ENCODE data around the gene NRP2.

Gene NRP2

DNA sequence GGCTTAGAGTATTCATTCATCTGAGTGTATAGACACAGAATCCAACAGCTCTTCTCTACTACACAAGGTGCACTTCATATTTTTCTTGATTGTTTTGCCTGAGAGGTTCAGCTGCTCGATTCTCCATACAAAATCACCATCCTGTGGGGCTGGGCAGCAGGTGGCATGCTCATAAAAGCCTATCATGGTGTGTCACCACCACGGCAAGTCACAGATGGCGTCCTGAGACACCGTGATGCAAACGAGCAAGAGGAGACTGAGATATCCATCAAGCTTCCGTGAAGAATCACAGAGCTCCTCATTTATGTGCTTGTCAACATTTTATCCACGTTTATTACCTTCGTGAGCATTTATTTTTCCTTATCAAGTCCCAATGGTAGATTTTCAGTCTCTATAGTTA lies 22.4 kb upstream of the NRP2 start:
- DNase-seq (ENCODE audit: extremely low read depth, insufficient read length), result no peak
- Histone ChIP-seq H3K27me3 (replicated peaks; ENCODE audit: control insufficient read depth, insufficient read depth, low read length) (no peaks in the 10 kb centered on the region), H3K36me3 (ENCODE audit: control insufficient read depth, insufficient read depth, low read length) (no peaks in the 10 kb centered on the region), H3K4me3 (replicated peaks; ENCODE audit: low read depth, low read length) (no peak overlapping the region)
- TF ChIP-seq, protein P1, sequence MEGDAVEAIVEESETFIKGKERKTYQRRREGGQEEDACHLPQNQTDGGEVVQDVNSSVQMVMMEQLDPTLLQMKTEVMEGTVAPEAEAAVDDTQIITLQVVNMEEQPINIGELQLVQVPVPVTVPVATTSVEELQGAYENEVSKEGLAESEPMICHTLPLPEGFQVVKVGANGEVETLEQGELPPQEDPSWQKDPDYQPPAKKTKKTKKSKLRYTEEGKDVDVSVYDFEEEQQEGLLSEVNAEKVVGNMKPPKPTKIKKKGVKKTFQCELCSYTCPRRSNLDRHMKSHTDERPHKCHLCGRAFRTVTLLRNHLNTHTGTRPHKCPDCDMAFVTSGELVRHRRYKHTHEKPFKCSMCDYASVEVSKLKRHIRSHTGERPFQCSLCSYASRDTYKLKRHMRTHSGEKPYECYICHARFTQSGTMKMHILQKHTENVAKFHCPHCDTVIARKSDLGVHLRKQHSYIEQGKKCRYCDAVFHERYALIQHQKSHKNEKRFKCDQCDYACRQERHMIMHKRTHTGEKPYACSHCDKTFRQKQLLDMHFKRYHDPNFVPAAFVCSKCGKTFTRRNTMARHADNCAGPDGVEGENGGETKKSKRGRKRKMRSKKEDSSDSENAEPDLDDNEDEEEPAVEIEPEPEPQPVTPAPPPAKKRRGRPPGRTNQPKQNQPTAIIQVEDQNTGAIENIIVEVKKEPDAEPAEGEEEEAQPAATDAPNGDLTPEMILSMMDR (IDR thresholded peaks at IDR 0.05; ENCODE audit: insufficient read depth, low read length, poor library complexity, severe bottlenecking), result no peak

DNA sequence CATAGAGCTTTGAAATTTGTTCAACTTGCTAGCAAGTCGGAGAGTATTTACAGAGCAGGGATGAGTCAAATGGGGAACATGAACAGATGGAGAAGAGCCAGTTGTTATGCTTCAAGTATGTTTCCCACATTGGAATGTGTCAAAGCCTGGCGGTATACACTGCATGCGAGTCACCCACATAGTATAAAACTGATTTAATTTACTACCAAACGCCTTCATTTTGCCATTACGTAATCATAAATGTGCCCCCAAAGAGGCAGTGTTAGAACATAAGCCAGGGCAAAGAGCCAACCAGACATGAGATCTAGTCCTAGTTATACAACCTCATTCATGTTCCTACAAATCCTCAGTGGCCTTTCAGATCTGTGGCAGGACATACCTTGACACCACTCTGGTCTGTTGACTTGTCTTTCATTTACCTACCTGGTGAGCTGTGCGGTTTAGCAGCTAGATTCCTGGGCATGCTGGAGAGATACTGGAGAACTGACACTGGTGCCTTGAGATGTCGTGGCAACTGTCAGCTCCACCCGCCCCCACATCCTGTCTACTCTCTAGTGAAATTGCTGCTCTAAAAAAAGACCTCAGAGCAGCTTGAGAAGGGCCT lies 21.7 kb upstream of the NRP2 start:
- TF ChIP-seq, protein P1 (IDR thresholded peaks at IDR 0.05; ENCODE audit: insufficient read depth, low read length, poor library complexity, severe bottlenecking), result no peak
- Histone ChIP-seq H3K4me3 (replicated peaks; ENCODE audit: low read depth, low read length) (no peak overlapping the region), H3K36me3 (ENCODE audit: control insufficient read depth, insufficient read depth, low read length) (no peaks in the 10 kb centered on the region), H3K27me3 (replicated peaks; ENCODE audit: control insufficient read depth, insufficient read depth, low read length) (no peaks in the 10 kb centered on the region)
- DNase-seq (ENCODE audit: extremely low read depth, insufficient read length), result no peak

DNA sequence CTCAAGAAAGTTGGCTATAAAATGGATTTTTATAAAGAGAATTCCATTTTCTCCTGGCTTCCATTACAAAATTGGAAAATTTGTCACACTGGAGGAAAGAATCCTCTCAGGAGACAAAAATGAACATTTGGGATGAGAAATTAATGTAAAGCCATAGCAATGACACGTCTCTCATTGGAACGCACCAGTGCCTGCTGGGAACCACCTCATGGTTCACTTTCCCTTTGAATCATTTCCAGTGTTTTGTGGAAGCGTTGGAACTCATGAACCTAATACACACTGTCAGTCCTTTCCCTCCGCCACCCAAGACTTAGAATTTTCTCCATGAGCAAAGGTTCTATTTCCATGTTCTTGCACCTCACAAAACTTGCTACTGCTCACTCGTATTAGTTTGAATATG lies 21.0 kb upstream of the NRP2 start:
- no peak overlapping the region for H3K4me3 ChIP-seq (replicated peaks; ENCODE audit: low read depth, low read length)
- TF ChIP-seq, protein P1 (IDR thresholded peaks at IDR 0.05; ENCODE audit: insufficient read depth, low read length, poor library complexity, severe bottlenecking), result no peak
- H3K27me3 ChIP-seq (replicated peaks; ENCODE audit: control insufficient read depth, insufficient read depth, low read length), result no peaks in the 10 kb centered on the region
- no peaks in the 10 kb centered on the region for H3K36me3 ChIP-seq (ENCODE audit: control insufficient read depth, insufficient read depth, low read length)
- DNase-seq (ENCODE audit: extremely low read depth, insufficient read length), result no peak

DNA sequence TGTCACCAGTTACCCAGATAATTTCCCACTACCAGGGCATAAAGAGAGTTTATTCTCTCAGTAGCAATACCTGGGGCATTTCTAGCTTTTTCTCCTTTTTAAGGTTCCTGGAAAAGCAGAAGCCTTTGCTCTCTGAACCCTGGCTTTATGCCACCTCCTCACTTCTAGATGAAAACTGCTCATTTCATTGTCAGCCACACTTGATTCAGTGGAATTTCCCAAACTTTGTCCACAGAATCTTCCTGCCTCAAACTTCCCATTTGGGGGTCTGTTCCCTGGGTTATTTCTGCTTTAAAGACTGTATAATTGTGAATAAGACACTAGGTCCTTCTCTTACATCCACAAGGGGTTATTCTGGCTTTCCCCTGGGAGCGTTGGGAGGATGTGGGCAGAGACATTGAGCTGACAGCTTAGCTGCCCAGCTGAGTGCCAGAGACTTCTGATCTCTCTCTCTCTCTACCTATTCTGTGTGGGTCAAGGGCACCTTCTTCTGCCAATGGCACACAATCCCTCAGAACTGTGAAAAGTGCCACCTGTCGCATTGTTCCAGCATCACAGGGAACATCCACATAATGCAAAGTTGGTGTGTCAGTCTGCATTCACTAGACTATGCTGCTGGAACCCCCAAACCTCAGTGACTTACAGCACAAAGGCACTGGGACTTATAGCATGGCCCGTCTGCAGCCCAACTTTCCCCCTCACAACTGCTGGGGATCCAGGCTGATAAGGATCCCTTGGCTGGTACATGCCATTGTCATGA lies 19.9 kb upstream of the NRP2 start:
- no peak for DNase-seq (ENCODE audit: extremely low read depth, insufficient read length)
- Histone ChIP-seq H3K4me3 (replicated peaks; ENCODE audit: low read depth, low read length) (no peak overlapping the region), H3K27me3 (replicated peaks; ENCODE audit: control insufficient read depth, insufficient read depth, low read length) (no peaks in the 10 kb centered on the region), H3K36me3 (ENCODE audit: control insufficient read depth, insufficient read depth, low read length) (no peaks in the 10 kb centered on the region)
- TF ChIP-seq, protein P1 (IDR thresholded peaks at IDR 0.05; ENCODE audit: insufficient read depth, low read length, poor library complexity, severe bottlenecking), result no peak

DNA sequence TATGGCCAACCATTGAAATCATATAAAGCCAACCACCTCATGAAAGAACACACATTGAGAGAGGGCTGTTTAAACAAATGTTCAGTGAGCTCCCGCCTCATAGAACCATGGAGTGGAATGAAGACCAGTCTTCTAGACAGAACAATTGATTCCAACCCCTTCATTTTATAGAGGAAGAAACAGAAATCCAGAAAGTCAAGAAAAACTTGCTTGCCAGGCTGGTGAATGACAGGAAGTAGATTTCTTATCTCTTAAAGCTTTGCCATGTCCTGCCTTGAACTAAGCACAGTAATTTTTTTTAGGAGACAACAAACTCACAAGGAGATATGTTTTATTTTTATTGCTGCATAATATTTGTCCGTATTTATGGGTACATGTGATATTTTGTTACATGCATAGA lies 16.5 kb upstream of the NRP2 start:
- H3K27me3 ChIP-seq (replicated peaks; ENCODE audit: control insufficient read depth, insufficient read depth, low read length), result no peaks in the 10 kb centered on the region
- no peak for DNase-seq (ENCODE audit: extremely low read depth, insufficient read length)
- TF ChIP-seq, protein P1 (IDR thresholded peaks at IDR 0.05; ENCODE audit: insufficient read depth, low read length, poor library complexity, severe bottlenecking), result no peak
- no peak overlapping the region for H3K4me3 ChIP-seq (replicated peaks; ENCODE audit: low read depth, low read length)
- no peaks in the 10 kb centered on the region for H3K36me3 ChIP-seq (ENCODE audit: control insufficient read depth, insufficient read depth, low read length)
